ENCODE data around the gene ZDHHC22. TPM values are rescaled to one million over a fixed set of nuclear protein-coding genes. Genes with fewer than 3 reads are reported as not detected.

Gene ZDHHC22
- total and polyA plus RNA-seq, 4 donors: not detected

DNA sequence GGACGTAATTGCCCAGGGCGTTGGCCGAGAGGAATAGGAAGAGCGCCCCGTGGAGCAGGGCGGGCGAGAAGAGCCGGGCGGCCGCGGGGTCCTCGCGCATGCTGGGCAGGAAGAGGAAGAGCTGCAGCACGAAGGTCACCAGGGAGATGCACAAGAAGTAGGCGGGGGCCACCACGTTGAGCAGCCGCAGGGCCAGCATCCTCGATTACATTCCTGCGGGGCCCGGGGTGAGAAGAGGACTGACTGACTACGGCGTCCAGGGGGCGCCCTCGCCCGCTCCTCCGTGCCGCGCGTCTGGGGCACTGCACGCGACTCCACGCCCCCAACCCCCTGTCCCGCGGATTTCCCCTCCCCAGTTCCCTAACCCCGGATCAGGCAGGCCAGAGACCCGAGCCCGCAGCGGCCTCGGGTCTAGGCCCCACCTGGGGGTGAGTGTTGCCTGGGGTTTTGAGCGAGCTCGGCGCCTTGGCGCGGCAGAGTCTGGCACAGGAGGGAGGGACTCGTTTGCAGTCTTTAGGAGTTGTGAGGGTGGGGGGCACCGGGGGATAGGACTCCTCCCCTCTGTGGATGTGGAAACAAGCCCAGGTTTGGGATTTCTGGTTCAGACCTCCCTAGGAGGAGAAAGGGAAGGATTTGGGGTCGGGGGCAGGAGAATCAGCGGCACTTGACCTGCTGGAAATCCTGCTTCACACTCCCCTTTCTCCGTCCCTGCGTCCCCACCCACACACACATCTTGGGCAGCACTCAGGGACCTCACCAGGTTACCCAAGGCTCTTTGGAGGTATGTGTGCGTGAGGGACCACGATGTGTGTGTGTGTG, 1.8 kb downstream of the ZDHHC22 start:
- H3K4me1 ChIP-seq (ENCODE audit: control insufficient read depth in 1 of 2, insufficient read depth in 2 of 2, low read length in 2 of 2): peaks cover 0 to 2% of the 10 kb centered on the region in 2 donors
- H3K36me3 ChIP-seq (ENCODE audit: control insufficient read depth in 1 of 2, insufficient read depth in 2 of 2, low read length in 1 of 2): no peaks in the 10 kb centered on the region
- no peak overlapping the region for H3K27ac ChIP-seq (ENCODE audit: low read depth in 1 of 2, low read length in 2 of 2)
- H3K27me3 ChIP-seq (ENCODE audit: control insufficient read depth in 1 of 2, insufficient read depth in 2 of 2, low read length in 1 of 2): no peaks in the 10 kb centered on the region
- 2 to 4% methylated on average over 50 to 52 of the region's 52 CpGs for WGBS, 2 donors
- H3K4me3 ChIP-seq (ENCODE audit: low read length in 2 of 2): no peak overlapping the region
- no peak for DNase-seq
- H3K9me3 ChIP-seq (ENCODE audit: control insufficient read depth, low read length): no peaks in the 10 kb centered on the region
- intact Hi-C loops (cut with DNase I): no loop called here
- peak; percentile 24 for ATAC-seq (ENCODE audit: low FRiP score)

DNA sequence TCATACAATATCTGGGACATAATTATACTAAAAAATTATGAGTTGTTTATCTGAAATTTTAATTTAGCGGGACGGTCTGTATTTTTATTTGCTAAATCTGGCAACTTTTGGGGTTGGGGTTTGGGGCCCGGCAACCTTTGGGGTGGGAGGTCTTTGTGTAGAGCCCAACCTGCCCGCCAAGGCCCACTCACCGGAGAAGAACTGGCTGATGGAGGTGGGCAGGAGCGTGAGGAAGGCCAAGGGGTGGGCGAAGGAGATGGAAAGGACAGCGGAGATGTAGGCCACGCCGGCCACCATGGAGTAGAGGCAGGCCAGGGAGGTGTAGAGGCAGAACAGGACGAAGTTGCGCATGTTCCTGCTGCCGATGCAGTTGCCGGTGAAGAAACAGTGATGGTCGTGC, 2.6 kb downstream of the ZDHHC22 start:
- Histone ChIP-seq H3K27me3 (ENCODE audit: control insufficient read depth in 1 of 2, insufficient read depth in 2 of 2, low read length in 1 of 2) (no peaks in the 10 kb centered on the region), H3K27ac (ENCODE audit: low read depth in 1 of 2, low read length in 2 of 2) (no peak overlapping the region), H3K4me3 (ENCODE audit: low read length in 2 of 2) (no peak overlapping the region), H3K36me3 (ENCODE audit: control insufficient read depth in 1 of 2, insufficient read depth in 2 of 2, low read length in 1 of 2) (no peaks in the 10 kb centered on the region), H3K9me3 (ENCODE audit: control insufficient read depth, low read length) (no peaks in the 10 kb centered on the region), H3K4me1 (ENCODE audit: control insufficient read depth in 1 of 2, insufficient read depth in 2 of 2, low read length in 2 of 2) (peaks cover 0 to 2% of the 10 kb centered on the region in 2 donors)
- 85% methylated on average over 15 of the region's 15 CpGs for WGBS, 2 donors
- DNase-seq (peak in 1 of 2 donors; percentile 48), ATAC-seq (ENCODE audit: low FRiP score) (no peak)
- intact Hi-C loops (cut with DNase I): no loop called here

DNA sequence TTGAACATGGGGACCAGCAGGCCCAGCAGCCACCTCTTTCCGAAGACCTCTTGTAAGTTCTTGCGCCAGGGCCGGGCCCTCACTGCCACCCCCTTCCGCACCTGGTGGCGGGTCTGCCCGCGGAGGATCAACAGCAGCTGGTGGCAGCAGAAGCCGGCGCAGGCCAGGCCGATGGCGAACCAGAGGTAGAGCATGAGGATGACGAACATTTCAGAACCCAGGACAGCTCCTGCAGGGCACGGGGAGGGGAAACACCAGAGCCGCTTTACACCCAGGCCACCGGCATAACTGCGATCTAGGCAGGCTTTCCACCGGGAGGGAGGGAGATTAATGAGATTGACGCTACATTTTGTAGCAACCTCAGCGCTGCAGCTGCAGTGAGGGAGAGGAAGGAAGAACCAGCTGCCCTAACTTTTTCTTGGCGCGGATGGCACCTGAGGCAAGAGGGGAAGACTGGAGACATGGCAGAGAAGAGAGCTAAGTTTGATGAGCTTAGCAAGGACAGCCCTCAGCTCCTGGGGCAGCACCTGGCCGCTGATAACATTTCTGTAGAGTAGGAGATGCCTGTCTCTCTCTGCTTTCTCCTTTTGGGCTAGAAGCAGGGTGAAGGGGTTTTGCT, 7.8 kb downstream of the ZDHHC22 start:
- DNase-seq: peak in 1 of 2 donors; percentile 83
- ATAC-seq (ENCODE audit: low FRiP score): peak; percentile 63
- WGBS, 2 donors: 9 to 11% methylated on average over 22 of the region's 22 CpGs

DNA sequence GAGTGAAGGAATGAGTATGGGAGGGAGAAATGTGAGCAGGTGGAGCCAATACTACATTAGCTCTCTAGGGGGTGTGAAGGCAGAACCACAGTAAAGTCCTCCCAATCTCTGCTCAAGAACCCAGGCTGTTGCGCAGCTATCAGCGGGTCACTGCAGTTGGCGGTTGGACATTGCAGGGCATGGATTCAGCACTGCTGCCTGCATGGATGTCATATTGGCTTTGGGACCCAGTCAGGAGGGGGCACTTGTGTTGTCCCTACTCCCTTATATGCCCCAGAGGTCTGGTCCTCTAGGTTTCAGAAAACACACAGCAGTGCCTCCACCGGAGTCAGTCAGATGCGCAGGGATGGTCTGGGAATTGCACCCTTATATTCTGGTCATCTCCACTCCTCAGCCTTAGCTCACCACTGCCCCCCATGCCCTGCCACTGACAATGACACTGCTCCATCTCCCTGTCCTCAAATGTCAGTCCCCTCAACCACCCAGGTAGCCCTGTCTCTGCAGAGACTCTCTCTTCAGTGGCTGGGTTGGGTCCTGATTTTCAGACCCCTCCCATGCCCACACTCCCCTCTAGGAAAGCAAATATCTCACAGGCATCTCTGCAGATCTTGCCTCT, 9.6 kb downstream of the ZDHHC22 start:
- no peaks in the 10 kb centered on the region for H3K9me3 ChIP-seq (ENCODE audit: control insufficient read depth, low read length)
- DNase-seq: no peak
- intact Hi-C loops (cut with DNase I): no loop called here
- no peaks in the 10 kb centered on the region for H3K27me3 ChIP-seq (ENCODE audit: control insufficient read depth in 1 of 2, insufficient read depth in 2 of 2, low read length in 1 of 2)
- H3K4me3 ChIP-seq (ENCODE audit: low read length in 2 of 2): no peak overlapping the region
- H3K4me1 ChIP-seq (ENCODE audit: control insufficient read depth in 1 of 2, insufficient read depth in 2 of 2, low read length in 2 of 2): no peaks in the 10 kb centered on the region
- H3K27ac ChIP-seq (ENCODE audit: low read depth in 1 of 2, low read length in 2 of 2): no peak overlapping the region
- H3K36me3 ChIP-seq (ENCODE audit: control insufficient read depth in 1 of 2, insufficient read depth in 2 of 2, low read length in 1 of 2): no peaks in the 10 kb centered on the region
- ATAC-seq (ENCODE audit: low FRiP score): no peak
- WGBS, 2 donors: 83 to 99% methylated on average over 5 of the region's 5 CpGs

More for the DNA sequence above, 7.8 kb downstream of the ZDHHC22 start:
- H3K36me3 ChIP-seq (ENCODE audit: control insufficient read depth in 1 of 2, insufficient read depth in 2 of 2, low read length in 1 of 2): no peaks in the 10 kb centered on the region
- no peaks in the 10 kb centered on the region for H3K4me1 ChIP-seq (ENCODE audit: control insufficient read depth in 1 of 2, insufficient read depth in 2 of 2, low read length in 2 of 2)
- H3K9me3 ChIP-seq (ENCODE audit: control insufficient read depth, low read length): no peaks in the 10 kb centered on the region
- no peaks in the 10 kb centered on the region for H3K27me3 ChIP-seq (ENCODE audit: control insufficient read depth in 1 of 2, insufficient read depth in 2 of 2, low read length in 1 of 2)
- H3K27ac ChIP-seq (ENCODE audit: low read depth in 1 of 2, low read length in 2 of 2): no peak overlapping the region
- intact Hi-C loops (cut with DNase I): no loop called here
- no peak overlapping the region for H3K4me3 ChIP-seq (ENCODE audit: low read length in 2 of 2)

DNA sequence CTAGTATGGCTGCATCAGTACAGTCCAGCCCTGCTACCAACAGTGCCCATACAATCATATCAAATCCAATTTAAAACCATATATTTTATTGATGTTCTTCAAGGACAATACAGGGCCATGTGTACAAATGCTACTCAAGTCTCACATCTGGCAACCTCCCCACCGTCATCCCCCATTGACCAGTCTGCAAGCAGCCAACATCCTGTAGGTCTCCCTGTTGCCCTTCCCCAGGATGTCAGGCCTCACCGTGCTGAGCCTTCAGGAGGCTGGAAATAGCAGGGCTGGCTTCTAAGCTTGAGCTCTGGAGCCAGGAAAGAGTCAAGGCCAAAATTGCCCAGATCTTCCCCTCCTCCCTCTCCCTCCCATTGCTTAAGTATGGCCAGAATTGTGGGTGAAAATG, 10.4 kb downstream of the ZDHHC22 start:
- DNase-seq (no peak), ATAC-seq (ENCODE audit: low FRiP score) (no peak)
- Histone ChIP-seq H3K4me3 (ENCODE audit: low read length in 2 of 2) (no peak overlapping the region), H3K27me3 (ENCODE audit: control insufficient read depth in 1 of 2, insufficient read depth in 2 of 2, low read length in 1 of 2) (no peaks in the 10 kb centered on the region), H3K27ac (ENCODE audit: low read depth in 1 of 2, low read length in 2 of 2) (no peak overlapping the region), H3K9me3 (ENCODE audit: control insufficient read depth, low read length) (no peaks in the 10 kb centered on the region), H3K36me3 (ENCODE audit: control insufficient read depth in 1 of 2, insufficient read depth in 2 of 2, low read length in 1 of 2) (no peaks in the 10 kb centered on the region), H3K4me1 (ENCODE audit: control insufficient read depth in 1 of 2, insufficient read depth in 2 of 2, low read length in 2 of 2) (no peaks in the 10 kb centered on the region)
- WGBS, 2 donors: 66 to 77% methylated on average over 2 of the region's 2 CpGs
- intact Hi-C loops (cut with DNase I): no loop called here

DNA sequence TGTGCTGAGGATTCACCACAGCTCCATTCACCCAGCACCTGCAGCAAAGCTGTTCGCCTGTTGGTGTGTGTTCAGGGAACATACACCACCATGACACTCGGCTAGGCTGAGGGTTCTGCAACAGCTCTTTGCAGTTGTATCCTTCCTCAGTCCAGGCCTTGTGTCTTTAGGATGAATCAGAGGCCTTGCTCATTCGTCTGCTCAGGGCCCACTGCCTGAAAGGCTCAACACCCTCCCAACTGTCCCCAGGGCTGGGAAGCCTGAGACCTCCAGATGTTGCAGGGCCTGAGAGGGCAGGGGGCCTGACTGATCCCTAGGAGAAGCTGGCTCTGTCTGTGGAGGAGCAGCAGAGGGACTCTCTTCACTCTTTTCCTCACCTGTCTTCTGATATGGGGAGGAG, 11.2 kb downstream of the ZDHHC22 start:
- WGBS, 2 donors: 59 to 60% methylated on average over 3 of the region's 3 CpGs
- Histone ChIP-seq H3K36me3 (ENCODE audit: control insufficient read depth in 1 of 2, insufficient read depth in 2 of 2, low read length in 1 of 2) (no peaks in the 10 kb centered on the region), H3K4me3 (ENCODE audit: low read length in 2 of 2) (no peak overlapping the region), H3K4me1 (ENCODE audit: control insufficient read depth in 1 of 2, insufficient read depth in 2 of 2, low read length in 2 of 2) (no peaks in the 10 kb centered on the region), H3K27ac (ENCODE audit: low read depth in 1 of 2, low read length in 2 of 2) (no peak overlapping the region), H3K27me3 (ENCODE audit: control insufficient read depth in 1 of 2, insufficient read depth in 2 of 2, low read length in 1 of 2) (no peaks in the 10 kb centered on the region), H3K9me3 (ENCODE audit: control insufficient read depth, low read length) (no peaks in the 10 kb centered on the region)
- DNase-seq (no peak), ATAC-seq (ENCODE audit: low FRiP score) (no peak)
- intact Hi-C loops (cut with DNase I): no loop called here

DNA sequence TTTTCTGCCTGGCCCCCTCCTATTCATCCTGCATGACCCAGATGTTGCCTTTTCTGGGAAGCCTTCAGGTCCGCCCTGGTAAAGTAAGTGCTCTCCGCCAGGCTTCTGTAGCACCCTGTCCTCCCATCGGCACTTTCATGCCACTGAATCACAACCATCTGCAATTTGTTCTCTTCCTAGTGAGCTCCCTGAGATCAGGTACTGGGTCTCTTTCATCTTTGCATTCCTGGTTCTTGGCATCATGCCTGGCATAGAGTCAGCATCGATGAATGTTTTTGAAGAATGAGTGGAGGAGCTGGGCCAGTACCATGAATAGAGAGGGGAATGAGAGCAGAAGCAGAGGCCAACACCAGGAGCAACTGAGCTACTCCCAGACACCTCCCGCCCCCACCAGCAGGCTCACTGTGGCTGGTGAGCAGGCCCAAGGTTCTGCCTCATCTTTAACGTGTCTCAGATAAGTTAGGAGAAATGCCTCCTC, 13.1 kb downstream of the ZDHHC22 start:
- Histone ChIP-seq H3K4me1 (ENCODE audit: control insufficient read depth in 1 of 2, insufficient read depth in 2 of 2, low read length in 2 of 2) (no peaks in the 10 kb centered on the region), H3K27me3 (ENCODE audit: control insufficient read depth in 1 of 2, insufficient read depth in 2 of 2, low read length in 1 of 2) (no peaks in the 10 kb centered on the region), H3K36me3 (ENCODE audit: control insufficient read depth in 1 of 2, insufficient read depth in 2 of 2, low read length in 1 of 2) (no peaks in the 10 kb centered on the region), H3K4me3 (ENCODE audit: low read length in 2 of 2) (no peak overlapping the region), H3K27ac (ENCODE audit: low read depth in 1 of 2, low read length in 2 of 2) (no peak overlapping the region), H3K9me3 (ENCODE audit: control insufficient read depth, low read length) (no peaks in the 10 kb centered on the region)
- intact Hi-C loops (cut with DNase I): no loop called here
- no peak for DNase-seq
- 63 to 64% methylated on average over 6 of the region's 6 CpGs for WGBS, 2 donors
- no peak for ATAC-seq (ENCODE audit: low FRiP score)

DNA sequence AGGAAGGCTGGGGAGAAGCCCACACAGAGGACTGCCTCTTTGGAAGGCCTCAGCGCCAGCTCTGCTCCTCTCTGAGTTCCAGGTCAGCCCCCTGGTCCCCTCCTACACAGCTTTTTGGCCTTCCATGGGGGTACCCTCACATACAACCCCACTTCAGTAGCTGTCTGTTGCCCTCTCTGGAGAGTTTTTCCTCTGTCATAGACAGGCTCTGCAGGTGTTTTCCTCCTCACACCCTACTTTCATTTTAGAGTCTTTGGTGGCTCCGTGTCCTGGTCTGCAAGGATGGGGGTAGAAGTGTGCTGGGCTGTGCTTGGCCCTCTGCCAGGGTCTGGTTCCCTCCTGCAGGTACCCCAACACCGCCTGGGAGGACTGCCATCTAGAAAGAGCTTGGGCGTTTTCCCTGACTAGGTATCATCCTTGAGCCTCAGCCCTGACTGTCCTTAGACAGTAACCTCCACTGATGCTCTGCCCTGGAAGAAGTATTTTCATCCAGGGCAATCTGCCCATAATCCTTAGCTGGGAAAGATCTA, 15.1 kb downstream of the ZDHHC22 start:
- Histone ChIP-seq H3K27ac (ENCODE audit: low read depth in 1 of 2, low read length in 2 of 2) (no peak overlapping the region), H3K9me3 (ENCODE audit: control insufficient read depth, low read length) (no peaks in the 10 kb centered on the region), H3K36me3 (ENCODE audit: control insufficient read depth in 1 of 2, insufficient read depth in 2 of 2, low read length in 1 of 2) (no peaks in the 10 kb centered on the region), H3K4me1 (ENCODE audit: control insufficient read depth in 1 of 2, insufficient read depth in 2 of 2, low read length in 2 of 2) (no peaks in the 10 kb centered on the region), H3K4me3 (ENCODE audit: low read length in 2 of 2) (no peak overlapping the region), H3K27me3 (ENCODE audit: control insufficient read depth in 1 of 2, insufficient read depth in 2 of 2, low read length in 1 of 2) (no peaks in the 10 kb centered on the region)
- DNase-seq (no peak), ATAC-seq (ENCODE audit: low FRiP score) (no peak)
- intact Hi-C loops (cut with DNase I): no loop called here
- 87 to 91% methylated on average over 4 of the region's 4 CpGs for WGBS, 2 donors
